Thyroid gland (tissue), 4 donors: ENCODE data around the gene WDR93. TPM values are rescaled to one million over a fixed set of nuclear protein-coding genes. Genes with fewer than 3 reads are reported as not detected.
A peak's percentile ranks its signal among the peaks of the same experiment; 100 is the strongest.
"Not testable (repeated sequence)": the region's sequence is repeated elsewhere in the genome, so short reads cannot be mapped to it uniquely, and the experiment has no call there.

Source experiments
- DNase-seq, 2 donors: peaks; one replicate each; pipeline ENCODE4 v3.0.0-alpha.2; 2019
- H3K27ac ChIP-seq, 3 donors: fragments of 200-600 bp; sonication (generic); 1 replicate in 2 of 3; 2 replicates in 1 of 3; pipeline ENCODE4 v1.5.1; 2016 to 2019; ENCODE audit warnings: mild to moderate bottlenecking in 1 of 3, moderate library complexity in 1 of 3
- H3K27me3 ChIP-seq: fragments of 200-600 bp; sonication (generic); one replicate; pipeline ENCODE4 v1.5.1; 2019
- H3K36me3 ChIP-seq, 2 donors: fragments of 200-600 bp; sonication (generic); one replicate each; pipeline ENCODE4 v1.5.1; 2016 to 2019
- H3K4me1 ChIP-seq, 2 donors: fragments of 200-600 bp; sonication (generic); one replicate each; pipeline ENCODE4 v1.5.1; 2017 to 2019
- H3K4me3 ChIP-seq, 3 donors: fragments of 200-600 bp; sonication (generic); replicated peaks in 1 of 3; 1 replicate in 2 of 3; 2 replicates in 1 of 3; pipeline ENCODE4 v1.5.1; 2016; ENCODE audit warnings: mild to moderate bottlenecking in 1 of 3
- H3K9me3 ChIP-seq: fragments of 200-600 bp; sonication (generic); one replicate; pipeline ENCODE4 v1.5.1; 2017
- POLR2A ChIP-seq, 2 donors: fragments of 450-650 bp; IDR thresholded peaks; one replicate each; pipeline ENCODE4 v1.6.1; 2017; ENCODE audit warnings: antibody characterized with exemption in 2 of 2, mild to moderate bottlenecking in 2 of 2, moderate library complexity in 1 of 2
- WGBS, 2 donors: methylation state at CpG; one replicate each; pipeline ENCODE4 v1.1.5; 2017; 5-methylcytosine and 5-hydroxymethylcytosine counted together
- intact Hi-C: fragments of 100-400 bp; cut with DNase I; formaldehyde crosslinking; loops from one replicate; pipeline ENCODE4 v1.15.1; 2023
- total RNA-seq, 4 donors: library from RNA; depleted of rRNA; stranded (reverse); fragments of >200 nt; gene quantifications; one replicate each; pipeline ENCODE4 v1.2.3, GENCODE V29; 2016
- TF ChIP-seq, protein P1 (sequence below), 6 experiments: fragments of 200-600 bp in 3 of 6; fragments of 450-650 bp in 3 of 6; sonication (generic) in 3 of 6; IDR thresholded peaks; one replicate each; pipeline ENCODE4 v1.5.1; 2016 to 2019; ENCODE audit warnings: antibody characterized with exemption in 6 of 6, mild to moderate bottlenecking in 2 of 6, inconsistent platforms in 1 of 6, moderate library complexity in 1 of 6

WDR93 gene
- total RNA-seq, 4 donors from 2014 or later: 1.1 to 2.3 (median 2.3) TPM

GRCh38 chr15:89783861-89784685 lies 93.5 kb downstream of the WDR93 start:
- WGBS, 2 donors: 87 to 89% methylated on average over 9 of the region's 15 CpGs
- TF ChIP-seq POLR2A (IDR thresholded peaks at IDR 0.05): no peak
- TF ChIP-seq, protein P1, sequence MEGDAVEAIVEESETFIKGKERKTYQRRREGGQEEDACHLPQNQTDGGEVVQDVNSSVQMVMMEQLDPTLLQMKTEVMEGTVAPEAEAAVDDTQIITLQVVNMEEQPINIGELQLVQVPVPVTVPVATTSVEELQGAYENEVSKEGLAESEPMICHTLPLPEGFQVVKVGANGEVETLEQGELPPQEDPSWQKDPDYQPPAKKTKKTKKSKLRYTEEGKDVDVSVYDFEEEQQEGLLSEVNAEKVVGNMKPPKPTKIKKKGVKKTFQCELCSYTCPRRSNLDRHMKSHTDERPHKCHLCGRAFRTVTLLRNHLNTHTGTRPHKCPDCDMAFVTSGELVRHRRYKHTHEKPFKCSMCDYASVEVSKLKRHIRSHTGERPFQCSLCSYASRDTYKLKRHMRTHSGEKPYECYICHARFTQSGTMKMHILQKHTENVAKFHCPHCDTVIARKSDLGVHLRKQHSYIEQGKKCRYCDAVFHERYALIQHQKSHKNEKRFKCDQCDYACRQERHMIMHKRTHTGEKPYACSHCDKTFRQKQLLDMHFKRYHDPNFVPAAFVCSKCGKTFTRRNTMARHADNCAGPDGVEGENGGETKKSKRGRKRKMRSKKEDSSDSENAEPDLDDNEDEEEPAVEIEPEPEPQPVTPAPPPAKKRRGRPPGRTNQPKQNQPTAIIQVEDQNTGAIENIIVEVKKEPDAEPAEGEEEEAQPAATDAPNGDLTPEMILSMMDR (IDR thresholded peaks at IDR 0.05): no peak

GRCh38 chr15:89784686-89784960 lies 94.0 kb downstream of the WDR93 start:
- no peak for DNase-seq
- H3K9me3 ChIP-seq: no peaks in the 10 kb centered on the region
- intact Hi-C loops: no loop called here
- no peaks in the 10 kb centered on the region for H3K36me3 ChIP-seq
- H3K4me3 ChIP-seq: no peak overlapping the region
- H3K27ac ChIP-seq: no peak overlapping the region
- H3K4me1 ChIP-seq: peaks cover 0 to 8% of the 10 kb centered on the region in 2 donors
- no peak for TF ChIP-seq POLR2A (IDR thresholded peaks at IDR 0.05)
- TF ChIP-seq, protein P1 (IDR thresholded peaks at IDR 0.05): no peak
- WGBS, 2 donors: 90 to 96% methylated on average over 3 to 5 of the region's 7 CpGs
- no peaks in the 10 kb centered on the region for H3K27me3 ChIP-seq

More at GRCh38 chr15:89783861-89784685, 93.5 kb downstream of the WDR93 start:
- intact Hi-C loops: no loop called here
- H3K9me3 ChIP-seq: no peaks in the 10 kb centered on the region
- H3K4me3 ChIP-seq: no peak overlapping the region
- no peak for DNase-seq
- H3K27me3 ChIP-seq: no peaks in the 10 kb centered on the region
- H3K4me1 ChIP-seq: peaks cover 0 to 8% of the 10 kb centered on the region in 2 donors
- H3K36me3 ChIP-seq: no peaks in the 10 kb centered on the region
- H3K27ac ChIP-seq: no peak overlapping the region

GRCh38 chr15:89785064-89785773 lies 94.6 kb downstream of the WDR93 start:
- no peaks in the 10 kb centered on the region for H3K36me3 ChIP-seq
- H3K4me1 ChIP-seq: peaks cover 0 to 8% of the 10 kb centered on the region in 2 donors
- WGBS, 2 donors: 52 to 55% methylated on average over 12 to 13 of the region's 13 CpGs
- no peaks in the 10 kb centered on the region for H3K27me3 ChIP-seq
- no peak overlapping the region for H3K27ac ChIP-seq
- no peak overlapping the region for H3K4me3 ChIP-seq
- intact Hi-C loops: no loop called here
- H3K9me3 ChIP-seq: no peaks in the 10 kb centered on the region
- TF ChIP-seq POLR2A (IDR thresholded peaks at IDR 0.05): no peak
- TF ChIP-seq, protein P1 (IDR thresholded peaks at IDR 0.05): no peak
- peak; percentile 28 to 29 for DNase-seq

DNA sequence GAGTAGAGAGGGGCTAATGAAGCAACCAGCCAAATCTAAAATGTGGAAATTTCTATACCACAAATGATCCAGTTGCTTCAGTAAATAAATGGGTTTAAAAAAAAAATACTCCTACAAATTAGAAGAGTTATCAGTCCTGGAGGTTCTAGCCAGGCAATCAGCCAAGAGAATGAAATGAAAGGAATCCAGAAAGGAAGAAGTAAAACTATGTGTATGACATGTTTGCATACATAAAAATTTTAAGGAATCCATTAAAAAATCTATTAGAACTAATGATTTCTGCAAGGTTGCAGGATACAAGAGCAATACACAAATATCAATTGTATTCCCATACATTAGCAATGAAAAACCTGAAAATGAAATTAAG lies 95.1 kb downstream of the WDR93 start:
- Histone ChIP-seq H3K9me3 (no peaks in the 10 kb centered on the region), H3K4me3 (no peak overlapping the region), H3K27me3 (no peaks in the 10 kb centered on the region), H3K36me3 (no peaks in the 10 kb centered on the region), H3K4me1 (peaks cover 0 to 8% of the 10 kb centered on the region in 2 donors), H3K27ac (no peak overlapping the region)
- TF ChIP-seq POLR2A (IDR thresholded peaks at IDR 0.05): no peak
- TF ChIP-seq, protein P1 (IDR thresholded peaks at IDR 0.05): no peak
- intact Hi-C loops: no loop called here
- no peak for DNase-seq

DNA sequence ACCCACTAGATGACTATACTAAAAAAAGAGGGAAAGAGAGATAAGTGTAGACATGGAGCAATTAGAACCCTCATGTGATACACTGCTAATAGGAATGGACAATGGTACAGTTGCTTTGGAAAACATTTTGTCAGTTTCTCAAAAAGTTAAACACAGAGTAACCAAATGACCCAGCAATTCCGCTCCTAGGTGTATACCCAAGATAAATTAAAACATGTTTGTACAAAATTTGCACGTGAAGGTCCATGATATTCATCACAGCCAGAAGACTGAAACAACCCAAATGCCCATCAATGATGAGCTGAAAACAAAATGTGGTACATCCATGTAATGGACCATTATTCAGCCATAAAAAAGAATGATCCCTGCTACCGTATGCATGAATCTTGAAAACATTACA lies 97.3 kb downstream of the WDR93 start:
- 92 to 93% methylated on average over 3 of the region's 3 CpGs for WGBS, 2 donors
- no peaks in the 10 kb centered on the region for H3K9me3 ChIP-seq
- no peak for DNase-seq
- H3K36me3 ChIP-seq: no peaks in the 10 kb centered on the region
- intact Hi-C loops: no loop called here
- H3K4me1 ChIP-seq: peaks cover 0 to 8% of the 10 kb centered on the region in 2 donors
- no peak overlapping the region for H3K4me3 ChIP-seq
- H3K27me3 ChIP-seq: no peaks in the 10 kb centered on the region
- TF ChIP-seq, protein P1 (IDR thresholded peaks at IDR 0.05): no peak
- TF ChIP-seq POLR2A (IDR thresholded peaks at IDR 0.05): no peak
- H3K27ac ChIP-seq: no peak overlapping the region

- H3K27ac ChIP-seq, H3K36me3 ChIP-seq, intact Hi-C loops, H3K4me3 ChIP-seq, DNase-seq, H3K27me3 ChIP-seq, H3K9me3 ChIP-seq, H3K4me1 ChIP-seq: not testable (repeated sequence)
- 95 to 98% methylated on average over 4 of the region's 4 CpGs for WGBS, 2 donors
Observed at GRCh38 chr15:89788585-89788984, 98.0 kb downstream of the WDR93 start.
